GM12874 (cell line): ENCODE results near the gene CACNG8.

Experiments
- TF ChIP-seq, protein P1 (sequence below): IDR thresholded peaks from 2 replicates; pipeline ENCODE4 v1.5.1; 2011; ENCODE audit warnings: low read depth, mild to moderate bottlenecking, control low read depth, low read length, moderate library complexity; ENCODE audit not compliant: insufficient read depth

Gene CACNG8

DNA sequence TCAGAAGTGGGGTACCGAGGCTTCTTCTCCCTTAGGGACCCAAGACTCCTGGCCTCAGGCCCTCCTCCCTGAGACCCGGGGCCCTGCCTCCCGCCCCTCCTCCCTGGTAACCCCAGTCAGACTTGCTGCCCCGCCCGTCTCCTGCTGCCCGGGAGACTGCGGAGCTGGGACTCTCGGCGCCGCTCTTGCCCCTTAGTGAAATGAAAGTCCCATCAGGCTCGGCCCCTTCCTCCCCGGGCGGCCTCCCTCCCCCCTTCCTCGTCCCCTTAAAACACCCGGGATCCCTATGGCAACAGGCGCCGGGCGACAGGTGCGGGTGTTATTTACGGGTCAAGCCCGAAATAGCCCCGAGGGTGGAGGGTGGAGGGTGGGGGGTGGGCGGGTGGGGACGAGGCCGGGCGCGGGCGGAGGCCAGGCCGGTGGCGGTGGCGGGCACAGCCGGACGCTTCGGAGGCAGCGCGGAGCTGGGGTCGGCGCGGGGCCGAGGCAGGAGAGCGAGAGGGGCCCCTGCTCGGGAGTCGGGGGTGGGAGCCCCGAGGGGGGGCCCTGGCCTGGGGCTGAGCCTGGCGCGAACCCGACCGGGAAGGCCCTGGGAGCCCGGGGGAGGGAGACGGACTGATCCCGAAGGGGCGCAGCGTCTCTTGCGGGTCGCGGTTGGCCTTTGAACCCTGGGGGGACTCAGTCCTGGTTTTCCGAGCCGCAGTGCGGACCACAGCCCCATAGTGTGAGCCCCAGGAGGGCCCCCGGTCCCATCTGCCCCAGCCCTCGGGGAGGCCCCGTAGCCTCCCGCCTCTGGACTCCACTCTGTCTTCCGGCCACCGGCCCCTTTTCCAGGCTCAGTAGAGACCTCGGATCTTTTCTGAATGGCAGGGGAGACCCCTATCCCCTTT is 28.7 kb downstream of the CACNG8 start, which contains the start of gene CACNG6:
Gene CACNG6, plus strand, starts transcription at position 414 of the 890 bp plus-strand sequence. CDS start 1,241 bp downstream, outside the sequence.
- TF ChIP-seq, protein P1, sequence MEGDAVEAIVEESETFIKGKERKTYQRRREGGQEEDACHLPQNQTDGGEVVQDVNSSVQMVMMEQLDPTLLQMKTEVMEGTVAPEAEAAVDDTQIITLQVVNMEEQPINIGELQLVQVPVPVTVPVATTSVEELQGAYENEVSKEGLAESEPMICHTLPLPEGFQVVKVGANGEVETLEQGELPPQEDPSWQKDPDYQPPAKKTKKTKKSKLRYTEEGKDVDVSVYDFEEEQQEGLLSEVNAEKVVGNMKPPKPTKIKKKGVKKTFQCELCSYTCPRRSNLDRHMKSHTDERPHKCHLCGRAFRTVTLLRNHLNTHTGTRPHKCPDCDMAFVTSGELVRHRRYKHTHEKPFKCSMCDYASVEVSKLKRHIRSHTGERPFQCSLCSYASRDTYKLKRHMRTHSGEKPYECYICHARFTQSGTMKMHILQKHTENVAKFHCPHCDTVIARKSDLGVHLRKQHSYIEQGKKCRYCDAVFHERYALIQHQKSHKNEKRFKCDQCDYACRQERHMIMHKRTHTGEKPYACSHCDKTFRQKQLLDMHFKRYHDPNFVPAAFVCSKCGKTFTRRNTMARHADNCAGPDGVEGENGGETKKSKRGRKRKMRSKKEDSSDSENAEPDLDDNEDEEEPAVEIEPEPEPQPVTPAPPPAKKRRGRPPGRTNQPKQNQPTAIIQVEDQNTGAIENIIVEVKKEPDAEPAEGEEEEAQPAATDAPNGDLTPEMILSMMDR, result no peak

DNA sequence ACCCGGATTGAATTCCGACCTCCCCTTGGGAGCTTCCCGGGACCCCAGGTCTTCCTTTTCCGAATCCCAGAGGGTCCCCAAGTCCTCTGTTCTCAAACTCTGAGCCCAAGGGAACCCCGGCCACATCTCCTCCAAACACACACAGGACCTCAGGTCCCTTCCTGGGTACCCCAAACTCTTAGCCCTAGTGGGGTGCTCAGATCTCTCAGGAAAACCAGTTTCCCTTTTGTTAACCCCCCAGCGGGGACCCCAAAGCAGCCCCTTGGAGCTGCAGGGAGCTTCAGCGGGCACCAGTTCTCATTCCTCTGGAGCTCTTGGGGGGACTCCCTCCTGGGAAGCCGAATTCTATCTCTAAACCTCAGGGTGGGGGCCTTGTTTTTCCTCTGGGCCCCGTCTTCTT is 29.5 kb downstream of the CACNG8 start:
- TF ChIP-seq, protein P1, result no peak

DNA sequence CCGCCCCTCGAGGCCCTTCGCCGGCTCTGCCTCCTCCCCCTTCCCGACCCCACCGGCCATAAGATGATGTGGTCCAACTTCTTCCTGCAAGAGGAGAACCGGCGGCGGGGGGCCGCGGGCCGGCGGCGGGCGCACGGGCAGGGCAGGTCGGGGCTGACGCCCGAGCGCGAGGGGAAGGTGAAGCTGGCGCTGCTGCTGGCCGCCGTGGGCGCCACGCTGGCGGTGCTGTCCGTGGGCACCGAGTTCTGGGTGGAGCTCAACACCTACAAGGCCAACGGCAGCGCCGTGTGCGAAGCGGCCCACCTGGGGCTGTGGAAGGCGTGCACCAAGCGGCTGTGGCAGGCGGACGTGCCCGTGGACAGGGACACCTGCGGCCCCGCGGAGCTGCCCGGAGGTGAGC is 30.1 kb downstream of the CACNG8 start:
- TF ChIP-seq, protein P1, result no peak

DNA sequence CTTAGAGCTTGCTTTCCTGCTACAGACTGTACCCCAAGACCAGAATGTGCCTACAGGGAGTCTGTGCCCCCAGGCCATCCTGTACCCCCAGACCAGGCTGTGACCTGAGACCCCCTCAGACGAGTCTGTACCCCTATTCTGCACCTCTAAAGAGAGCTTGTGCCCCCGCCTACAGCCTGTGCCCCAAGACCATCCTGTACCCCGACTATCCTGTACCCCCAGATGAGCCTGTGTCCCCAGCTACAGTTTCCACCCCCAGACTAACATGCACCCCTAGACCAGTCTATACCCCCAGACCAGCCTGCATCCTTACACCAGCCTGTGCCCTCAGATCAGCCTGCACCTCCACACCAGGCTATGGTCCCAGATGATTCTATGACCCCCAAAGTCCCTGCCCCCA is 30.7 kb downstream of the CACNG8 start:
- TF ChIP-seq, protein P1, result no peak

DNA sequence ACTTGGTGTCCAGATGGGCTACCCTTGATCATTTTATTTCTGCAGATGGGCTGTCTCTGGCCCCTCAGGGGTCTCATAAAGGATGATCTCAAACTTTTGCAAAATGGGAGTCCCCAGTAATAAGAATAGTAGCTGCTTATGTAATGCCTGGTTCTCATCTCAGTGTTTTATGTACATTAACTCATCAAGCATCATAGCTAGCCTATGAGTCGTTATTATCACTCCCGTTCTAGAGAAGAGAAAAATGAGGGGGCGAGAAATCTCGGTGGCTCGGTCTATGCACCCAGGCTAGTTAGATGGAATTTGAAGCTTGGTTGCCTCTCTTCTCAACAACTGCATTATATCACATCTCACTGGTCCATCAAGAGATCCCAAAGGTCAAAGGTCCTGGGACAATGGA is 32.1 kb downstream of the CACNG8 start:
- TF ChIP-seq, protein P1, result no peak

DNA sequence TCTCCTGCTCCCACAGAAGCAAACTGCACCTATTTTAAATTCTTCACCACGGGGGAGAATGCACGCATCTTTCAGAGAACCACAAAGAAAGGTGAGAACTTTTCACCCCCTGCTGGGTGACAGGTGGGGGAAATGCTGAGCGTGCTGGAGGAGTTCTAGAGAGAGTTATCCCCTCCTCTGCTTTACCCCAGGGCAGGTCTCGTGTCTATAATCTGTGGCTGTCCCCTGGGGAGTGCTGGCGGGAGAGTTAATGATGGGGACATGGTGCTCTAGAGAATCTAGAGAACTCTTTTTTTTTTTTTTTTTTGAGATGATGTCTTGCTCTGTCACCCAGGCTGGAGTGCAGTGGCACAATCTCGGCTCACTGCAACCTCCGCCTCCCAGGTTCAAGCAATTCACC is 35.5 kb downstream of the CACNG8 start:
- TF ChIP-seq, protein P1, result no peak

DNA sequence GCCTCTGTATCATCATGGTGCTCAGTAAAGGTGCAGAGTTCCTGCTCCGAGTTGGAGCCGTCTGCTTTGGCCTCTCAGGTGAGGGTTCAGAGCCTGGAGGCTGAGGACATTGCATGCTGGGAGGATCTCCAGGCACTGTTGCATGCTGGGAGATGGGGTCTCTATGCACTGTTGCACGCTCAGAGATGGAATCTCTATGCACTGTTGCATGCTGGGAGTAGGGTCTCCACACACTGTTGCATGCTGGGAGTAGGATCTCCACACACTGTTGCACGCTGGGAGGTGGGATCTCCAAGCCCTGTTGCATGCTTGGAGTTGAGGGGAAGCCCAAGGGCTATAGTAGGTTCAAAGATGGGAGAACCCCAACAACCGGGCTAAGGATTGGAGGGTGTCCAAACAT is 37.0 kb downstream of the CACNG8 start:
- TF ChIP-seq, protein P1, result no peak
